GM19395 (cell line): Measurements from ENCODE around the gene CST7.
"Not testable (repeated sequence)": the region's sequence is repeated elsewhere in the genome, so short reads cannot be mapped to it uniquely, and the experiment has no call there.

ENCODE experiments used
- ATAC-seq: cut with Tn5 transposase; IDR thresholded peaks from one replicate; pipeline ENCODE4 v1.9.1; 2021; ENCODE audit warnings: mild to moderate bottlenecking, moderate library complexity; ENCODE audit not compliant: unreplicated experiment

CST7 gene

GRCh38 chr20:24948939-24949679 is at the start of gene CST7:
TSS of gene CST7 (plus strand) at chr20:24949269. CDS start at chr20:24949506, 237 bp downstream.
- peak; percentile 82 for ATAC-seq

GRCh38 chr20:24906806-24907205 is 42.3 kb upstream of the CST7 start:
- ATAC-seq, result no peak

- no peak for ATAC-seq
Measured at GRCh38 chr20:24908642-24909041, 40.4 kb upstream of the CST7 start.

- no peak for ATAC-seq
Measured at GRCh38 chr20:24909086-24909780, 39.8 kb upstream of the CST7 start.

GRCh38 chr20:24909861-24910260 is 39.2 kb upstream of the CST7 start:
- no peak for ATAC-seq

GRCh38 chr20:24910461-24910860 is 38.6 kb upstream of the CST7 start:
- no peak for ATAC-seq

- no peak for ATAC-seq
Measured at GRCh38 chr20:24911461-24911860, 37.6 kb upstream of the CST7 start.

GRCh38 chr20:24912397-24913075 is 36.5 kb upstream of the CST7 start:
- no peak for ATAC-seq

- ATAC-seq, result no peak
Measured at GRCh38 chr20:24913076-24913628, 35.9 kb upstream of the CST7 start.

- ATAC-seq, result no peak
Measured at GRCh38 chr20:24914388-24915241, 34.5 kb upstream of the CST7 start.

GRCh38 chr20:24915440-24915839 is 33.6 kb upstream of the CST7 start:
- ATAC-seq, result no peak

GRCh38 chr20:24915892-24916291 is 33.2 kb upstream of the CST7 start:
- ATAC-seq, result no peak

GRCh38 chr20:24916412-24916811 is 32.7 kb upstream of the CST7 start:
- ATAC-seq, result no peak

GRCh38 chr20:24917056-24917455 is 32.0 kb upstream of the CST7 start:
- ATAC-seq, result no peak

GRCh38 chr20:24917797-24918578 is 31.1 kb upstream of the CST7 start:
- ATAC-seq, result no peak

GRCh38 chr20:24918579-24919566 is 30.2 kb upstream of the CST7 start:
- no peak for ATAC-seq

- not testable (repeated sequence) for ATAC-seq
Measured at GRCh38 chr20:24919665-24920064, 29.4 kb upstream of the CST7 start.

GRCh38 chr20:24920706-24921105 is 28.4 kb upstream of the CST7 start:
- not testable (repeated sequence) for ATAC-seq

GRCh38 chr20:24929259-24929658 is 19.8 kb upstream of the CST7 start:
- not testable (repeated sequence) for ATAC-seq
